Urothelium cell line (cell line): ENCODE results near the gene PPFIBP2.

ENCODE experiments used
- DNase-seq: peaks from one replicate; pipeline ENCODE4 v3.0.0; 2011; ENCODE audit warnings: low spot score, mixed read lengths
- FAIRE-seq: peaks from 2 replicates; lab custom pipeline; 2011; peaks lifted over from hg19 to GRCh38; lab: Jason Lieb, UNC

The PPFIBP2 gene

DNA sequence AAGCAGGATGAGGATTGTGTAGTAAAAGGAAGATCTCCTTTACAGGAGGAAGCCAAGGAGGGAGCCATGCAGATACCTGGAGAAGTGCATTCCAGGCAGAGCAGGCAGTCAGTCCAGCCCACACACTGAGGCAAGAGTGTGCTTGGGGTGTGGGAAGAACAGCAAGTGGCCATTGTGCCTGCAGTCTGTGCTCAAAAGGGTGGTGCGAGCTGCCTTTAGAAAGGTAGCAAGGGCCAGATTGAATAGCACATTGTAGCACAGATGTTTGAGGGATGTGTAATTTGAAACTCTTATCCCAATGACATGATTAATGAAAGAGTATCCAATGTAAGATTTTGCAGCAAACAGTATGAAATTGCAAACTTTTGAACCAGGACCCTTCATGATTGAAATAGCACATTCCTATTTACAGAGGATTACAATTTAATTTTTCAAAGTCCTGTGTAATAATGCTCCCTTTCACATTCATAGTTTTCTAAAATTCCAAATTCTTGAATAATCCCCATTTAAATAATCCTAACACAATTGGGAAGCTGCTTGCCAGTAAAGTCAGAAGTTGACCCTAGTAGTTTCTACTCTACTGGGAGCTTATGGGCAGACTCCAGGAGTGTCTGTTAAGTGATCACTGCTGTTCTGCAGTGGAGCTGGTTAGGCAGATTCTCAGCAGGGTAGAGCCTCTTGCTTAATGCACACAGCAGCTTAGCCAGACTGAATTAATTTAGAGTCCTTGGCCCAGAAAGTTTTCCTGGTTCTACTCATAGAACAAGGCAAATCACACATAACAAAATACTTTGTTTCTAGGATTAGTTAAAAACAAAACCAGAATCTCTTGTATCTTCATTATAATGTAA is 81.4 kb downstream of the PPFIBP2 start:
- FAIRE-seq = no peak
- no peak for DNase-seq

DNA sequence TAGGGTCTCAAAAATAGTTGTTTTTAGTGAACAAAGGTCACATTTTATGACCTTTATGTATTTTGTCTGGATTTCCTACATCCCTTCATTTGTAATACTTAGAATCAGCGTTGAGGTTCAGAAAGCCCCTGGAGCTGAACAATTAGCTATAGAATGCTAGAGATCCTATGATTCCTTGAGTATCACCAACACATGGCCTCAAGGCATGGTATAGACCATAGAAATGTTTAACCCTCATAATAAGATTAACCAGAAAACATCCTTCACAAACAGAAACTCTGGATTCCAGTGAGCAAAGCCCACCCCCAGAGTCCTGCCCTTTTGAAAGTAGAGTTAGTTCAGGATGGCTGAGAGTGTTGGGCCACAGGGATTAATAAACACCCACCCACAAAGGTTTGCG is 82.2 kb downstream of the PPFIBP2 start:
- FAIRE-seq (no peak), DNase-seq (no peak)

DNA sequence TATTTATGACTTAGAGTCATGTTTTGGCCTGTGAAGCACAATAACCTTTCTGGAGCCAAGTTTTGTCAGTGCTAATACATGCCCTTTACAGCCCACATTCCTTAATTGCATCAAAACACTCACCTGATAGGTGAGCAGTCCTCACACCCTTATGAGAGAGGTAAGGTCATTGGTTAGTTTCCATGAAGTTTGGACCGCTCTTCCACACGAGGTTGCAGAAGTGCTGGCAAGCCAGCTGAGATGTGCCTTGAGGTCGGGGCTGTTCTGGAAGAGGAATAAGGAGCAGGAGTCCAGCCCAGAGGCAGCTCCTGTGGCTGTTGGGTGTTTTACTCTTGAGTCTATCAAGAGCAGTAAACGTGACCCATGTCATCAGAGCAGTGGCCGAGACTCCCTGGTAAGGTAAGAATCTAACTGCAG is 83.2 kb downstream of the PPFIBP2 start:
- DNase-seq = no peak
- no peak for FAIRE-seq

DNA sequence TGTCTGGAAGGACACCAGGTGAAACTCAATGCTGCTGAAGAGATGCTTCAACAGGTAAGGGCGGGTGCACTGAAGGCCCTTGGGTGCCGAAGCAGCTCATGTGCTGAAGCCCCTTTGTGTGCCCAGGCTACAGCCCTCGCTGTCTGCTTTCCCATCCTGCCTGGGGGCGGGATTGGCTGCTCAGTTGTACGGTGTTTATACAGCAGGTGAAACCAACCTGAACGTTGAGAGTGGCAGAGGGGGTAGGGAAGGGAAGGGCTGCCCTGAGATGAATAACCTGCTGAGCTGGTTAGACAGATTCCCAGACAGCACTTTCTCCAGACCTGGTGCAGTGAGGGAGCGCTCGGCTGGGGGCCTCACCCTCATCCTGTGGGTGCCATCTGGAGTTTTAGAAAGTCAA is 83.8 kb downstream of the PPFIBP2 start:
- no peak for FAIRE-seq
- DNase-seq = no peak

DNA sequence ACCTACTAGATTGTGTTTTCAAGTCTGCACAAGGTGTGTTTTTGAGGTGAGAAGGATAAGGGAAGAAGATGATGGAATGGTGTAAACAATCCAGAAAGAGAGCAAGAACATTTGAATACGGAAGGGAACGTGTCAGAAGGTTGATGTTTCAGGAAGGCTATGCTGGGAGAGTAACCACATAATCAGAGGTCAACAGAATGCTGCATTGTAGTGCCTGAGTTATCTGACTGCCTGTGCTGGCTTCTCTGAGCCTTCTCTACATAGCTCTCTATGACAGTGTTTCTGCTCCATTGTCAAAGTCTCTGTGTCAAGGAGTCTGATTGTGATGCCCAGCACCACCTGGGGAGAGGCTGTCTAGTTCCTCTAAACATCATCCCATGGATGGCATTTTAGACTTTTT is 85.4 kb downstream of the PPFIBP2 start:
- DNase-seq (no peak), FAIRE-seq (no peak)

DNA sequence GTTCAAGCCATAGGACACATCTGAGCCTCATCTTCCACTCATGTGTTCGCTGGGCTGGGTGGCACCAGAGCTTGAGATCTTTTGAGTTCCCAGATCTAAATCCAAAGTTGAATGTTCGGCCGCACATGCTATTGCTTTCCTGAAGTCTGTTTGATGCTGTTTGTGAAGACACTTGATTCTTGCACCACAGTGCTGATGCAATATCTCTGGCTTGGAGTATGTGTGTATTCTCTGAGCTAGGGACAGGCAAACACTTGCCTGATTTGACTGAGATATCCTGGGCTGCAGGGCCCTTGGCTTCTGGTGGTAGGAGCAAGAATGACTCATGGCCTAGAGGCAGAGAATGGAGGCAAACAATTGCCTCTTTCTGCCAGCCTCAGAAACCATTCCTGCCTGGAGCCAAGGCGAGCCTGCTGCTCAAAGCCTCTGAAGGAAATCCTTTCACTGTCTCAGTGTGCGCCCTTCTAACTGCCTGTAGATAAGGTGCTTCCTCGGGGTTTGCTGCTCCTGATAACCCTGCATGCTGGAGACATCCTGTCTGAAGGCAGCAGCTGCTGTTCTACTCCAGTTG is 86.5 kb downstream of the PPFIBP2 start:
- peak; percentile 33 for DNase-seq
- no peak for FAIRE-seq

DNA sequence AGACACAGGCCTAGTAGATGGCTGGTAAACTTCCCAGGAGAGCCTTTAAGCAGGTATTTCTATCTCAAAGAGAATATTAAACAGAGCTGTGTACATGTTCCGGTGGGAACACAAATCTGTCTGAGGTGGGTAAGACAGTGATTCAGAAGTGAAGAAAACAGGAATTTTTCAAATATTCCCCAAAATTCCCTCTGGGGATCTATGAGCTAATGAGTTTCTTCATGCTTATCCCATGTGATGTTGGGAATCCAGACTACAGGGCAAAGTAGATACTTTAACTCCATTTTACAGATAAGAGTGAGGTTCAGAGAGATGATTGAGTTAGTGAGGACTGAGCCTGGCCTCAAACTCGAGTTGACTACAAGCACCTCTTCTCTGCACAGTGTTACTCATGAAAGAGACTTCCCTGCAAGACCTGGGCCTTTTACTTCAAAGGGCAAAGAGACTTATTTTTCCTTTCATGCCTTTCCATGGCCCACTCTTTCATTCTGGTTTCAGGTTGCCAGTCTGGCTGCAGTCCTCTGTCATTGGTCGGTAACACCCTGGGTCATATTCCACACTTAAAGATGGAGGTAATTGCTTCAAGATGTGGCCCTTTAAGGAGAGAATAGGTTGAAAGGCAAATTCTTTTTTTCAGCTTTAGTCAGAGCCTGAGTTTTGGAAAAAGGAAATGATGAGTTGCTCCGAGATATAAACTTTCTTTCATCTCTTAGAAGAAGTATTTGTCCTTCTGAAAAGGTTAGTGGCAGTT is 89.4 kb downstream of the PPFIBP2 start:
- DNase-seq (no peak), FAIRE-seq (no peak)

DNA sequence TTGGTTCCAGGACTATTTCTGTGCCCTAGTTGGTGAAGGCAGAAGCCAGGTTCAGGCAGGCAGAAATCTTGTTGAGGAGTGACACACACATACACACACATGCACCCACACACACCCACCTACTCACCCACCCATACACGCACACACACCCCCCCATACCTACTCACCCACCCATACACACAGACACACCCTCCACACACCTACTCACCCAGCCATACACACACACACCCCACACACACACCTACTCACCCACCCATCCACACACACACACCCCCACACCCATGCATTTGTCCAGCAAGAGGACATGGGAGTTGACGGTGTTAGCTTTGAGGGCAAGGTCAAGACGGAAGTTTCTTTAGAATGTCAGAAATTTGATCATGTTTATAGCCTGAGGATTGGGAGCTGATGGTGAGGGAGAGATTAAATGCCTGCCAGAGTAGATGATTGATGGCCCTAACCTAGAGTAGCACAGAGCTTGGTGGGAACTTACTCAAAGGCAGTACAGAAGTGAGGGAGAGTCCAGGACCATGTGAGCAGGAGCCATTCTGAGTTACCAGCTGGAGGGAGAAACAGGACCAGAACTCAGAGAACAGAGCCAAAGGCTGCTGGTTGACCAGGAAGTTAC is 90.6 kb downstream of the PPFIBP2 start:
- no peak for FAIRE-seq
- DNase-seq = no peak

DNA sequence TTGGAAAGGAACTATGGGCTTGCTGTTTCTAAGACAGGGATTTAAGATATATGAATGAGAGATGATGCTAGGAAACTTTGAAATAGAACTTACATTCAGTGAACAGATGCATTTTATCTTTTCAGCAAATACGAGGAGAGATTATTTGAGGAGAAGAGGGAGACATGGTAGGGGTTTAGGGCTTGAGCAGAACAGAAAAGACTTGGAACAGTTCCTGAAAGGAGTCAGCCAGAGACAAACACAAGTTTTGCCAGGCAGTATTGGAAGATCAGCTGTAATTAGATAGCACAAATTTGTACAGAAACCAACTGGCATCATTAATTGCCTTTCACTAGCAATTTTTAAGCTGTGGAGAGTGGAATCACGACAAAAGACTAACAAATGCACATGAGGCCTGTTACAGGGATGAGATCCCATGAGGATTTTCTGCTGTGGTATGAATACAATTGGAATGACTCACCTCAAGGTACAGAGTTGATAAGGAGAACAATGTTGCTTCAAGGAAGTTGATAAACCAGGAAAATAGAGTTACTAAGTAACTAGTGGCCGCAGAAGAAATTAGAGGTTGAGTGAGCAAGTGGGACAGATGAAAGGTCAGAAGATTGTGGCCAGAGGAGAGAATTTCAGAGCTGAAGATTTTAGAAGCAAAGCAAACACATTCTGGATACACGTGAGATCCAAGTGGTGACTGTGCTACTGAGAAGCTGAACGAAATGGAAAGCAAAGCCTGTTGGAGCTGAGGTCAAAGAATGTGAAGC is 91.6 kb downstream of the PPFIBP2 start:
- FAIRE-seq (no peak), DNase-seq (peak; percentile 42)

DNA sequence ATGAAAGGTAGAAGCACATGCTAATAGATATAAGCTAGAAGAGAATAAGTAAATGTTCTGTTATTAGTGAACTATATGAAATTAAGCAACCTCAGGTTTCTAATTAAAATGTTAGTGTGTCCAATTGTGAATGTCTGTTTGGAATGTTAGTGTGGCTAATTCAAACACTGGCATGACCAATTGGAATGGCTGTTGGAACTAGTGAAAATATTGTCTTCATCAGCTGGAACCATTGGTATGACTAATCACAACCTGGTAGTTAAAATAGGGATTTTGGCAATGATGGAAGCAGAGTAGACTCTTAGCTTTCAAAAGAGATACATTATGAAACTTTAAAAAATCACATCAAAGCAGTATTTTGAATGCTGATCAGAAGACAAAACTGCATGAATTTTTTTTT is 92.7 kb downstream of the PPFIBP2 start:
- no peak for DNase-seq
- no peak for FAIRE-seq

DNA sequence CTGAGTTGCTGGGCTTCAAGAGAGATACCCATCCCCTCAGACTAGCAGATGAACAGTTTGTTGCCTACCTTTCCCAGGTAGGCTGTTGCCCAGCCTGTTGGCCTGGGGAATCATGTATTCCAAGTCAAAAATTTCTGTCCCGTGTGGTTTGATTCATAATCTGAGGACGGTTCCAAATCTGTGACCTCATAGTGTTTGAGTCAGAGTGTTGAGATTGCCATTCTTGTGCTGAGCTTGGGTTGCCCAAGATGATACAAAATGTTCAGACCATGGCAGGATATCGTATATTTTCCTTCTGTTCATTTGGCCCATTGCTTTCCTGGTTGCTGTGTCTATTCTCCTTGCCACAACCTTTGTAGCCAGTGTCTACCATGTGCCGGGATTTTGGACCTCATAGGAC is 95.2 kb downstream of the PPFIBP2 start:
- DNase-seq (no peak), FAIRE-seq (no peak)

DNA sequence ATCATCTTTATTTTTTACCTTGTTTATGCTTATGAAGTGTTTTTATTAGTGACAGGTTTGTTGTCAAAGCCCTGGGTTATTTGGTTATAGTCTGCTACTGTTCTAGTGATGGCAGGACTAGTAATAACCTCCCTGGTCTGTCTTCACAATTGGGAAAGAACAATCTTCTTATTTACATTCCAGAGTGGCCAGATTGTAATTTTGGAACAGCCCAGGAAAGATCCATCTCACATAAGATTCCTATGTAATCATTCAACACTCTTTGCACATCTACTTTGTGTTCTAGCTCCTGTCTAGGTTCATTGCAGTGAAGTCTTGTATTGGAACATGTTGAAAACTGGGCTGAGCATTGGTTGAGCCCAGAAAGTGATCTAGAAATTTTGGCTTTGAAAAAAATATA is 95.7 kb downstream of the PPFIBP2 start:
- FAIRE-seq (no peak), DNase-seq (no peak)

DNA sequence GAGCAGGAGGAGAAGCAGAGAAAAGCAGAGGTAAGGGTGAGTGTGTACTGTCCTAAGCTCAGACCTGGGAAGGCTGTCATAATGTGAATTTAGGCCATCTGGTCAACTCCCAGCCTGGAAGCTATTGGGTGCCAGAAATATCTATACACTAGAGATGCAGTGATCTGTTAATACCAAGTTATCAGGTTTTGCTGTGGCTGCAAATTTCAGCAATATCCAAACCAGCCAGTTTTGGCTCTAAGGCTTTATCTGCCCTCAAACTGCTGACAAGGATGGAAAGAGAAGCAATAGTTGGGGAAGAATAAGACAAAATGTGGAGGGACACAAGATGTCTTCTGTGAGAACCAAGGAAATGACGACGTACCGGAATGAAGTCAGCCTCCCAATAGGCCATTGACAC is 96.6 kb downstream of the PPFIBP2 start:
- FAIRE-seq = no peak
- no peak for DNase-seq

DNA sequence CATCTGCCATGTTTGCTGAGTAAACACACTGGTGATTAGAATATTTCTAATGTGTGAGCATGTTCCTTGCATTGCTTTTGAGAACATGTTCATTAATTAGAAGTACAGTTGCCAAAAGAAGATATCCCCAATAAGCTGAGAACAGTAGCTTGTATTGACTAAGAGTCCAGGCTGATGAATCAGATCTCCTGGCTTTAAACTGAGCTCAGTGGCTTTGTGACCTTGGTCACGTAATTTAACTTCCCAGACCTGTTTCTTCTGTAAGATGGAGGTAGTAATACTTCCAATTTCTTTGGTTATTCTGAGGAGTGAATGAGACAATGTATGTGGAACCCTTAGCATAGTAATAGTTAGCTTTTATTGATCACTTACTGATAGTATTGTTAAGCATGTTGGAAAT is 97.6 kb downstream of the PPFIBP2 start:
- DNase-seq (no peak), FAIRE-seq (no peak)

DNA sequence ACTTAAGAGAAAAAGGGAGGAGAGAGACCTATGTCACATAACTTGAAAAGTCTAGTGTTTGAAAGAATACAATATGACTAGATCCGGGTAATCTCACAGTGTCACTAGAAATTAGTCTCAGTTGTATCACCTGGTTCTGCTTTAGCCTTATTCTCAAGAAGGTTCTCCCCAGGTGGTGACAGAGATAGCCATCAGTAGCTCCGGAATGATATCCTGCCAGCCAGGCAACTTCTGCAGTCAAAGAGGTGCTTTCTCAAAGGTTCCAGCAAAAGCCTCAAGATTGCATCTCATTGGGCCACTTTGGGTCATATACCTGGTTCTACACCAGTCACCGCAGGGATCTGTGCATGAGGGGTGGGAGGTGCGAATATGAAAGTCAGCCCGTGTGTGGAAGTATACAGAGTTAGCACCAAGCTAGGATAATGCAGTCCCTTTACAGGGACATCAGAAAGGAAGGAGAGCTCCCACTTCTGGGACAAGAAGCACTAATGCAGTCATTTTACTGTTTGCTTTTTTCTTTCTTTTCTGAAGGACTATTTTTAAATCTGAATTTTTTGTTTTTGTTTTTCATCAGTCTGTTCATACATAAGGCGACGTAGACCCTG is 98.4 kb downstream of the PPFIBP2 start:
- no peak for DNase-seq
- FAIRE-seq = no peak

DNA sequence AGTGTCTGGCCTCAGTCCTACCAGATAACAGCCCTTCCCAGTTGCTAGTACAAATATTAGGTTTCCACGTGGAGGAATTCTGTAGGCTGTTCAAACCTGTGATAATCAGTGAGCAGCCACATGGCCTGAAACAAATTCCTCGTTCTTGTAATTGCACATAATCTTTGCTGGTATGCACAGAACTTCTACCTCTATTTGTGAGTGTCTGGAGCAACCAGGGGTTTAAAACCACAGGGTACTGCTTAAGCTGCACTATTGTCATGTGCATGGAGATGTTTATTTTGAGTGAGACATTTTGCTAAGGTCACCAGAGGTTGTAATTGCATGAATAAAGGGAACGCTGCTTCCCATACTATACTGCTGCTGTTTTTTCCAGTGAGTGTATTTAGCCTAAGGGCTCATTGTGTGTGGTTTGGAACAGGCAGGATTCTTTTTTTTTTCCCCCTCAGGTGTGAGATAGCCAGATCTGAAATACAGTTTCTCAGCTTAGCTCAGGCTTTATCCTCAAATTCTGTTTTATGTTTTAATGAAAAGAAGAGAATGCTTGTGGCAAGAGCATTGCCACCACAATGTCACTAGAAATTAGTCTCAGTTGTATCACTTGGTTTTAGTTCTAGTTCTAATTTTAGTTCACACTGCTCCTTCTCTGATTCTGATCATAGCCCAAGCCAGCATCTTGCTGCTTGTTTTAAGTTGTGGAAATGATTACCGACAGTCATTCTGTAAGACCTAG is 99.0 kb downstream of the PPFIBP2 start:
- no peak for FAIRE-seq
- DNase-seq = no peak

DNA sequence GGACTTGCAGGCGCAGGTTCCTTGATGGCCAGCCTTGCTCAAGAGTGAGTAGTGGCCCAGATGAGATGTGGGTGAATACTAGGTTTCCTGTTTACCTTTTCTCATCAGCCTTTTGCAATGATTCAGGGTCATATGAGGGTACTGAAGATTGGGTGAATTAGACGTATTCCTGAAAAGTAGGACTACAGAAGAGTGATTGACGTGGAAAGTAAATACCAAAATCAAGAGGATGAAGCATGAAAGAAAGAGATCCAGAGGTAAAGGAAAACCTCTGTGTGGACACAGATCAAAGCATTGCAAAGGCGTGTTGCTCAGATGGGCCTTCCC is 99.6 kb downstream of the PPFIBP2 start:
- FAIRE-seq (no peak), DNase-seq (no peak)

DNA sequence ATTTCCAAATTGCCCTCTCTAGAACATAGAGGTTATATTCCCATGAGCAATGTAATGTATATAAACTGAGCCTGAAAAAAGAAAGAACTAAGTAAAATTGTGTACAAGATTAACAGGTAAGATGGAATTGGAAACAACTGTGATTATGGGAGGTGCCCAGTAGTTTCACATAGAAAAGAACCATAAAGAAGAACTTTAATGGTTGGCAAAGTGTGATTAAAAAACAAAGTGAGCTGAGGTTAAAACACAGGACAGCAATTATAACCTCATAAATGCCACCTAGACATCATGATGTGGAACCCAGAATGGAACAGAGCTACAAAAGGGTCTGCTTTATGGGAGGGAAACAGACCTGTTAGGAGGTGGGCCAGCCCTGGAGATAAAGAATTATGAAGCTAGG is 100.9 kb downstream of the PPFIBP2 start:
- DNase-seq (no peak), FAIRE-seq (no peak)

DNA sequence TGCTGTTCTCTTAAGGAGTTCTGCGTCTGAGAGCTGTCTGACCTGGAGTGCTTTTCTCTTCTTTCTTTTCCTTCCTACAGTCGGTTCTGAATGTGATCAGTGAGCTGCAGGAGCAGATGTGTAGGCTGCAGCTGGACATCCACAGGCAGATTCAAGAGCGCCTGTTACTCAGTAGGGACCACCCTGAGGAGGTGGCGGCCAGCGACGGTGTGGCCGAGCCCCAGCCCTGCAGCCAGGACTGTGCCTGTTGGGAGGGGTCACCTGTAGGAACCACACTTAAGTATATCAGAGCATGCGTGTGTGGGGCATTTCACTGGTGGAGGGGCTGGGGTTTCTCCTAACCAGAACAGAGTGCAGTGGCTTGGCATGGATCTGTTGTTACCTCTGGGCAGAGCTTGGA is 103.2 kb downstream of the PPFIBP2 start:
- FAIRE-seq = no peak
- no peak for DNase-seq

DNA sequence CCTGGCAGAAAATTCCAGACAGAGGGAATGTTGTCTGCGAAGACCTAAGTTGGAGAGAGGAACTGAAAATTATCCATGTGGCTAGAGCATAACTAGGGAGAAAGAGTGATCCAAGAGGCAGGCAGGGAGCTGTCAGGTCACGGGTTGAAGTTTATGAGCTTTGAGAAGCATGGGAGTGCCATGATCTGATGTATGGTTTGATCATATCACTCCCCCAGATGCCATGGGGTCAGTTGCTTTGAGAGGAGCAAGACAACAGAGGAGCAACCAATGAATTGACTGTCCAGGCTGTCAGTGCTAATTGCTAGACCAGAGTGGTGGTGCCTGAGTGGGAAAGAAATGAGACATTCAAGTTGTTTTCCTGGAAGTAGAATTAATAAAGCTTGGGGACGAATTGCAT is 105.5 kb downstream of the PPFIBP2 start:
- FAIRE-seq (no peak), DNase-seq (no peak)
